AG09319 (cell line): ENCODE data around the gene CCNA2.

Experiments used
- DNase-seq: peaks from one replicate; pipeline ENCODE4 v3.0.0-alpha.2; 2010; ENCODE audit warnings: low read depth; ENCODE audit errors: extremely low read depth
- CTCF ChIP-seq: IDR thresholded peaks from 2 replicates; pipeline ENCODE4 v1.5.1; 2011; ENCODE audit warnings: low read depth, mild to moderate bottlenecking, inconsistent platforms, low read length, moderate library complexity

CCNA2 gene

GRCh38 chr4:121776610-121777401 is 46.9 kb downstream of the CCNA2 start:
- DNase-seq = no peak
- no peak for TF ChIP-seq CTCF

DNA sequence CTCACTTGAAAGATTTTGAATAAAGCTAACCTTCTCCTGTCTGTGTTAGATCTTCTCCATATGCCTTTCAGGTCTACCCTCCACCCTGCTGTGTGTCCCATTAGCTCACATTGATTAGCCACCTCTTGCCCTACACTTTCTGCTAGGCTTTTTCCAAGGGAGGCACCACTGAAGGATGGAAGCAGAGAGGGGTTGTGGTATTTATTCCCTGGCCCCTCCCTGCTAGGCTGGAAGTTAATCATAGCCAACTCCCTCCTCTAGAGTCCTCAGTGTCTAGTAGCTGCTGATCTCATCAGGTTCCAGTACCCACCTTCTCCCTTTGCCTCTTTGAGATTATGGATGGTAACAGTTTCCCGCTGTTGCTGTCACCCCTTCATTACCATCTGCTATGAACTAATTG is 49.8 kb downstream of the CCNA2 start:
- no peak for DNase-seq
- TF ChIP-seq CTCF = no peak

- no peak for DNase-seq
- TF ChIP-seq CTCF = no peak
Measured at GRCh38 chr4:121771869-121772268, 51.8 kb downstream of the CCNA2 start.

- no peak for TF ChIP-seq CTCF
- no peak for DNase-seq
Measured at GRCh38 chr4:121769341-121769740, 54.3 kb downstream of the CCNA2 start.

- no peak for TF ChIP-seq CTCF
Measured at GRCh38 chr4:121767166-121767565, 56.5 kb downstream of the CCNA2 start.

More at GRCh38 chr4:121767166-121767565, 56.5 kb downstream of the CCNA2 start:
- no peak for DNase-seq
